GM18505 (cell line): ENCODE measurements around the gene CFI.

ENCODE experiments used
- ATAC-seq: cut with Tn5 transposase; IDR thresholded peaks from one replicate; pipeline ENCODE4 v1.9.1; 2021; ENCODE audit not compliant: unreplicated experiment
- POLR2A ChIP-seq: IDR thresholded peaks from 4 replicates; pipeline ENCODE4 v1.6.1; 2011; ENCODE audit warnings: borderline replicate concordance; ENCODE audit not compliant: insufficient read depth, insufficient read length; ENCODE audit errors: extremely low read depth

CFI gene

DNA sequence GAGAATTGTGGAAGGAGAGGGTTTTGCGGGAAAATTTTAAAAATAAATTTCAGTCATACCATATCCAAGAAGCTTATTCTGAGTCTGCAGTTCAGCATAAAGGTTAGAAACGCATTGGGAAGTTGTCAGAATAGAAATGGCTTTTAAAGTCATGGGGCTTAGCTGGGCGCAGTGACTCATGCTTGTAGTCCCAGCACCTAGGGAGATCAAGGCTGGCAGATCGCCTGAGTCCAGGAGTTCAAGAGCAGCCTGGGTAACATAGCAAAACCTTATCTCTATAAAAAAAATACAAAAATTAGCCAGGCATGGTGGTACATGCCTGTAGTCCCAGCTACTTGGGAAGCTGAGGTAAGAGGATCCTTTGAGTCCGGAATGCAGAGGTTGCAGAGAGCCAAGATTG, 68.1 kb downstream of the CFI start:
- no peak for ATAC-seq
- TF ChIP-seq POLR2A: no peak

DNA sequence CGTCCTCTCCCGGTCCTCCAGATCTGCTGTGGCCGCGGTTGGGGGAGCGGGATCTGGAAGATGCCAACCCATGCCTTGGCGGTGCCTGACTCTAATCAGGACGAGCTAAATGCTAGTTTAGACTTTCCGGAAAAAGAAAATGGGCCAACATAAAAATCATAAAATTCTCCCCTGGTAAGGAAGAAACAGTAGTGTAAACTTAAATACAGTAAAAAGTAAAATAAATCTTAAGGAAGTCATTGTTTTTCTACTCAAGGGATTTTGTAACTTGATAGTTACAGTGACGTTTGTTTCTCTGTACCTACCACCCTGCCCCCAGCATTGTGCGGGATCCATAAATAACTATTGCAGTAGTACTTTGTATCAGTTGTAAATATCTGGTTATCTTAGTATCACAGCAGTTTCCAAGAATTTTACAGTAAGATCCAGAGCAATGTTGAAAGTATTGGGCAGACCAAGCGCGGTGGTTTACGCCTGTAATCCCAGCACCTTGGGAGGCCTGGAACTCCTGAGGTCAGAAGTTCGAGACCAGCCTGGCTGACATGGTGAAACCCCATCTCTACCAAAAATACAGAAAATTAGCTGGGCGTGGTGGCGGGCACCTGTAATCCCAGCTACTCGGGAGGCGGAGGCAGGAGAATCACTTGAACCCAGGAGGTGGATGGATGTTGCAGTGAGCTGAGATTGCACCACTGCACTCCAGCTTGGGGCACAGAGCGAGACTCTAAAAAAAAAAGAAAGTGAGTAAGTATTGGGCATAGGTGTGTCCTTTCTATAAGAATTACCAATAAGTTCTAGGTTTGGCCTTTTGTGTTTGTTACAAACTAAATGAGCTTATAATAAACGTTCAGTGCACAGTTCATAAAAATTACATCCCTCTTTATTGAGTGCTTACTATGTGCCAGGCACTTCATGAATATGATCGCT, 70.9 kb downstream of the CFI start:
- no peak for TF ChIP-seq POLR2A
- ATAC-seq: no peak

DNA sequence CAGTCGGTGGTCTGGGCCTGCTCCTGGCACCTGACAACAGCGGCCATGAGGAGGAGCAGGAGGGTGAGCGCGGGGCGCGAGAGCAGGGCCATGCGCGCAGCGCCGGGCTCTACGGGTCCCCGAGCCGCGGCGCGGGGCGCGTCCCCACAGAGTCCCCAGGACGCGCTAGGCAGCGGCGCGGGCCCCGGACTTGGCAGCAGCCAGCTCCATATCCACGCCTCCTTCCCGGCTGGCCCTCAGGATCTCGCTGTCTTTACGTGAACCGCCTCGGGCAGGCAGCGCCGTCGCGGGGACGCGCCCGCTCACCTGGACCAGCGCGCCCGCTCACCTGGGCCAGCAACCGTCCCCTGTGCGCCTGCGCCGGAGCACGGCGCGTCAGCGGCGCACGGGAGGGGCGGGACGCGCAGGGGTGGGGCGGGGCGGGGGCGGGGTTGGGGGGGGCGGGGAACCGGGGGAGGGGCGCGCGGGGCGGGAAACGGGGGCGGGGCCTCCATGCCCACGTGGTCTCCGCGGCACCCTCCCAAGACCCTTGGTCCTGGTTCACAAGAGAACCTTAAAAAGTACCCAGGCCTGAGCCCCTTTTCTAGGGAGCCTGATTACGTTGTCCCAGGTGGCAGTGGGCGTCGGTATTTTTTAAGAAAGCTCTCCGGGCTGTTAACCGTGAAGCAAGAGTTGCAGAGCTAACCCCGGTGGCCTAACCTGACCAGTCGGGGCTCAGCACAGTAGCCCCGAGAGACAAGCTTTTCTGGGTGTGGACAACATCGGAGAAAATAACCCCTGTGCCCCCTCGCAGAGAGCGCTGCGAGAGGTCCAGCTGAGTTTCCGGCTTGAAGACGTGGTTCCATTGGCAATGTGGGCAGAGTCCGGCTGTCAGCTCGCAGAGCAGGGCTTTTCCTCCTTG, 71.8 kb downstream of the CFI start, which contains the start of gene PLA2G12A:
PLA2G12A (minus strand) TSS at position 353 of the 901 bp plus-strand sequence; CDS start at position 92, 261 bp downstream.
- peak; percentile 89 for ATAC-seq
- peak; percentile 58 for TF ChIP-seq POLR2A

DNA sequence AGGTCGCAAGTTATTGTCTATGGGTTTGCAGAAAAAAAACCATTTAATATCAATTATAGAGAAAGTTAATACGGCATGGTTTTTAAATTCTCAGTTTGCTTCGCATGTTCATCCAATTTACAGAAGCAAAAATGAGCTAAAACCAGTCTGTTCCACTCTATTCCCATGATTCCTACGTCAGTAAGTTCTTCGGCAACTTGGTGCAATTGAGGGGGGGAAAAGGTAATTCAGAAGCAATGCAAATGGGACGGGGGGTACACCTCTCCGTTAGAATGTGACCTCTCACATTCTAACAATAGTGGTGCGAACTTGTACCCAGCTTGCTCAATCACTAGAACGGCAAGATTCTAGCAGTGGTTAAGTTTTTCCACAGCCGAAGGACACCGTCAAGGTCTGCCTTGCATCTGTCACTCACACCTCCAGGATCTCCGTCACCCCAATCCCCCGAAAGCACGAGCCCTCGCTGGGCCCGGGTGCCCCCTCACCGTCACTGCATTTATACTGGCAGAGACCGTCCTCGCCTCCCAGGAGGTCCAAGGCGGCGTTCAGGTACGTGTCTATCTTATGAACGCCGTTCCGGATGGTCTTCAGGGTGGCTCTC, 72.6 kb downstream of the CFI start:
- TF ChIP-seq POLR2A: no peak
- no peak for ATAC-seq

DNA sequence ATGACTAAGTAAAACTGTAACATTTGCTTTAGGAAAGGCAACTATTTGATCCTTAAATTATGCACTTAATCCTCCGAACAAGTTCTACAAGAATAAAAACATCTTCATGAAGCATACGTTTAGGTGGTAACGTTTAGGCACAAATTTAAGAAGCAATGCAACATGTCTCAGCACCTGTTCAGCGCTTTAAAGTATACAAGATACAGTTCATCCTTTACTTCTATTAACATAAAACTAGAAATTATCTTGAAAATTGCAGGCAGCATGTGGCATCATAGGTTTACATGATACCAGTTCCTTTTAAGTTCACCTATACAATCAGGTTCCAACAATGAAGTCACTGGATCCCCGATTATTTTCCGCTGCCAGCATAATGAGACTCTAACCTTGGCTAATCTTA, 73.4 kb downstream of the CFI start:
- ATAC-seq: no peak
- TF ChIP-seq POLR2A: no peak

DNA sequence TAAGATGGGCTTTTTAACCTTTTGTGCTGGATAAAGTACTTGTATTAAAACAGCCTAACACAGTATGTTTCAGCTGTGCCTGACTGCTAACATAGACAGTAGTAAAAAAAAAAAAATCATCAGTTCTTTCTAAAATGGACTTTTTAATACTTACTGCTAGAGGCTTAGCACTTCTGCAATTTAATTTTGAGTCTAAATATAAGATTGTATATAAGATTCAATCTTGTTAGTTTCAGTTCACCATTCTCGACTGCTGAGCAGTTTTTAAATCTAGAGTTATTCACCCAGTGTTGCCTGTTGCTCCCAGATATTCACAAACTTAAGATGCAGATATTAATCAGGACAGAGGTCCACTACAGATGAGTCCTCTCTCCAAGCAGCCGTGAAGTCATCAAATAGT, 78.7 kb downstream of the CFI start:
- no peak for ATAC-seq
- TF ChIP-seq POLR2A: no peak

DNA sequence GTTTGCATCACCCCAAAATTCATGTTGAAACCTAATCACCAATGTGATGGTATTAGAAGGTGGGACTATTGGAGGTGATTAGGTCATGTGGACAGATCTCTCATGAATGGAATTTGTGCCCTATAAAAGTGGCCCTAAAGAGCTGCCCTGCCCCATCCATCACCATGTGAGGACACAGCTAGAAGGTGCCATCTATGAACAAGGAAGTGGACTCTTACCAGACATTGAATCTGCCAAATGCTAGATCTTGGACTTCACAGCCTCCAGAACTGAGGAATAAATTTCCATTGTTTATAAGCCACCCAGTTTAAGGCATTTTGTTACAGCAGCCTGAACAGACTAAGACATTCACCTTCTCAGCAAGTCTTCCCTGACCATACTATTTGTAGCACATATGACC, 79.4 kb downstream of the CFI start:
- ATAC-seq: no peak
- no peak for TF ChIP-seq POLR2A

DNA sequence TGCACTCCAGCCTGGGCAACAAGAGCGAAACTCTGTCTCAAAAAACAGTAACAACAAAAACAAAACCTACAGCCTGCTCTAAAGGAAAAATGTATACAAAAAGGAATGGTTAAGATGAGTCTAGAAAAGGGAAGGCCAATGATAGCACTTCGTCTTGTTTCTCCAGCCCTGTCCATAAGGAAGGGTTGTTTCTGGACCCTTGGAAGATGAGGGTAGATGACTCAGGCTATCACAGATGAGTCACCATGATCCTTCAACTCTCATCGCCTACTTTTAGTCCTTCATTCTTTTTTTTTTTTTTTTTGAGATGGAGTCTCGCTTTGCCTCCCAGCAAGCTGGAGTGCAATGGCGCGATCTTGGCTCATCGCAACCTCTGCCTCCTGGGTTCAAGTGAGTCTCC, 80.8 kb downstream of the CFI start:
- ATAC-seq: no peak
- no peak for TF ChIP-seq POLR2A

DNA sequence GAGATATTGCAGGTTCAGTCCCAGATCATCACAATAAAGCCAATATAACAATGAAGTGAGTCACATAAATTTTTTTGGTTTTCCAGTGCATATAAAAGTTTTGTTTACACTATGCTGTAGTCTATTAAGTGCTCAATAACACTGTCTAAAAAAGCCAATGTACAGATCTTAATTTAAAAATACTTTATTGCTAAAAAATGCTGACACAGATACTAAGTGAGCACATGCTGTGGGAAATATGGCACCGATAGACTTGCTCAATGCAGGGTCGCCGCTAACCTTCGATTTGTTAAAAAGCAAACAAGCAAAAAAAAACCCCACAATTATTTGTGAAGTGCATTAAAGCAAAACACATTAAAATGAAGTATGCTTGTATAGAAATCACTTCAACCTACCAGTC, 82.2 kb downstream of the CFI start:
- no peak for ATAC-seq
- no peak for TF ChIP-seq POLR2A

DNA sequence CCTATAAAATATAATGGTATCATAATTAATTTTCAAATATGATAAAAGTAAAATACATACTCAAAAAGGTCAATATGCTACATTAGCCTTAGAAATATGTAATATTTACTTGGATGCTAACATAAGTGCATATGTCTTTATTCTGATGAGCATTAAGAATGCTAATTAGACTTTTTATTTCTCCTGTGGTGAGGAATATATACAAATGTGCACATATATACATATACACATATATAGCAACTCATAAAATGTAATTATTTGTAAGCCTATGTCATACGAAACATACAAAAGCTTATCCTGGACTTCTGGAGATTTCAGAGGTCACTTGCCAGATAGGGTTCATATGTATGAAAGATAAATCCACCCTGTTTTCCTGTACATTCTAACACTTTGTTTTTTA, 83.0 kb downstream of the CFI start:
- no peak for TF ChIP-seq POLR2A
- no peak for ATAC-seq

DNA sequence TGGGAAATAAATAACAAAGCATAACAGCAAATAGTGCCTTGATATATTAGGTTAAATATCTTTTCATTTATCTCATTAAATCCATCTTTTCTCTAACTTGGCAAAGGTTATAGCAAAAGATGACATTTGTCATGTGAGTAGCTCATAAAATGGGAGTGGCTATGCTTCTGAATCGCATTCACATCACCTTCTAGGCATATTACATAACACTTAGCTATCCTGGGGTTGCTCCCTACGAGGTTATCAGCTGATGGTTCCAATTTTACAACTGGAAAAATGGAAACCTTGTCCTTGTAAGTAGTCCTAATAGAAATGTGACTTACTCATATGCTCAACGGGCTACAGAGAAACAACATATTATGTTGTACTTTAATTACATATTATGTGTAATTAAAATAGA, 88.3 kb downstream of the CFI start:
- ATAC-seq: no peak
- no peak for TF ChIP-seq POLR2A

DNA sequence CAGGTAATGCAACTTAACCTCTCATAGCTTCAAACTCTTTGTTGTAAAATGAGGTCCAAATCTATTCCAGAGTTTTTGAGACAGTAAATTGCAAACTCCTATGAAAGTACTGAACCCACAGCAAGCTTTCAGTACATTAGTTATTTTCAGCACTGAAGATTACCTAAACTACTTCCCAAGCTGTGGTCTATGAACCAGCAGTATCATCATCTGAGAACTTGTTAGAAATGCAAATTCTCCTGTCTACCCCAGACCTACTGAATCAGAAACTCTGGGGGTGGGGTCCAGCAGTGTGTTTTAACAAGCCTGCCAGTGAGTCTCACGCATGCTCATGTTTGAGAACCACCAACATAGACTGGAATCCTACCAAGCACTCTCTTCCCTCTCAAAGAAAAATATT, 92.8 kb downstream of the CFI start:
- no peak for TF ChIP-seq POLR2A
- peak; percentile 82 for ATAC-seq

DNA sequence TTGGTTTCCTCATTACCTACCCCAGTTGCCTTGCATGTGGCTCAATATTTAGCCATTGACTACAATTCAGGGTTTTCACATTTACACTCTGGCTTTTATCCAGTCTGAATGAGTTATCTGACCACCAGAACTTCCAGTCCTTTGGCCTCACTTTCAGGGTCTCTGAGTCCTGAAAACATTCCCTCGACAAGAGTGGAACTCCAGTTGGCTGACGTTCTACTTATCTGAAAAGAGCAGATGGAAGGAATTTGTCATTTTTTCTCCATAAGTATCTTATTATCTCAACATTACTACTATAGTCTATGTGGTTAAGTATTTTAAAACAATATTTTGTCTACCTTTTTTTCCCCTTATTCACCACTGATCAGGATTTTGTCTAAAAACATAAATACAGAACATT, 93.4 kb downstream of the CFI start:
- TF ChIP-seq POLR2A: no peak
- ATAC-seq: no peak
